Fibroblast of skin of back (primary cell): ENCODE results near the gene EPHA6.
"Not testable (repeated sequence)": the region's sequence is repeated elsewhere in the genome, so short reads cannot be mapped to it uniquely, and the experiment has no call there.

Experiments used
- DNase-seq: peaks from one replicate; pipeline ENCODE4 v3.0.0-alpha.2; 2013

Gene EPHA6

DNA sequence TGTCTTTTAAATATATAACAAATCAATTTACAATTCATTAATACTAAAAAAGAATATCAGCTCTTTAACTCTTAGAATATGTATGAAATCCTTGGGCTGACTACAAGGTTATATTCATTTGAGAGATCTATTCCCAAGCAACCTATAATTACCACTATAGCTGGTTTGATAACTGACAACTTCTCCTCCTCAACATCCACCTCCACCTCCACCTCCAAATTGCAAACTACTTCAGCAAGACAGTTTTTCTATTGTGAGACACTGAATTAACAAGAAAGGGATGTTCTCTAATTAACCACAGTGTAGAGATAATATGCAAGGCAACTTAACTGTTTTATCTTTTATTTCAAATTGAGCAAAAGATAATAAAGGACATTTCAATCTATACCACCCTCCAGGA, 665.3 kb downstream of the EPHA6 start:
- DNase-seq: no peak

DNA sequence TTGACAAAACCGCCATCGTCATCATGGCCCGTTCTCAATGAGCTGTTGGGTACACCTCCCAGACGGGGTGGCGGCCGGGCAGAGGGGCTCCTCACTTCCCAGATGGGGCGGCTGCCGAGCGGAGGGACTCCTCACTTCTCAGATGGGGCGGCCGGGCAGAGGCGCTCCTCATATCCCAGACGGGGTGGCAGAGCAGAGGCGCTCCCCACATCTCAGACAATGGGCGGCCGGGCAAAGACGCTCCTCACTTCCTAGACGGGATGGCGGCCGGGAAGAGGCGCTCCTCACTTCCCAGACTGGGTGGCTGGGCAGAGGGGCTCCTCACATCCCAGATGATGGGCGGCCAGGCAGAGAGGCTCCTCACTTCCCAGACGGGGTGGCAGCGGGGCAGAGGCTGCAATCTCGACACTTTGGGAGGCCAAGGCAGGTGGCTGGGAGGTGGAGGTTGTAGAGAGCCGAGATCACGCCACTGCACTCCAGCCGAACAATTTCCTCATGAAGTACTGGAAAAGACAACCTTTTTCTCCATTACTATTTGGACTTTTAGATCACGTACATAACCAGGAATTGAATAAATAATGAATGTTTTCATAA, 666.4 kb downstream of the EPHA6 start:
- not testable (repeated sequence) for DNase-seq

DNA sequence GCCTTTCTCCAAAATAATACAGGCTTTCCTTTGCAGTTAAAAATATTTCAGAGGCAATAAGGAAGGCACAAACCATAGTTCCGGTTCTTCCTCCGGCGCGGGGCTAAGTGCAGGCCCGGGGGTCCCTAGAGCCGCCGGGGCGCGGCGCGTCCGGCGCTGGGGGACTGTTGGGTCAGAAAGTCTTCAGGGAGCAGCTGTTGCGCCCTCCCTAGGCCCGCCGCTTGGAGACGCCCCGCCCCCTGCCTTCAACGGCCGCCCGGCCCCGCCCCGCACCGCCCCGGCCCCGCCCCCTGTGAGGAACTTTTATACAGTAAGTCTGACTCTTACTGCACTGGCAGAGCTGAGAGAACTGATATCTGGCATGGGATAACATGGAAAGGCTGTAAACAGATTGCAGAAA, 667.0 kb downstream of the EPHA6 start:
- no peak for DNase-seq

DNA sequence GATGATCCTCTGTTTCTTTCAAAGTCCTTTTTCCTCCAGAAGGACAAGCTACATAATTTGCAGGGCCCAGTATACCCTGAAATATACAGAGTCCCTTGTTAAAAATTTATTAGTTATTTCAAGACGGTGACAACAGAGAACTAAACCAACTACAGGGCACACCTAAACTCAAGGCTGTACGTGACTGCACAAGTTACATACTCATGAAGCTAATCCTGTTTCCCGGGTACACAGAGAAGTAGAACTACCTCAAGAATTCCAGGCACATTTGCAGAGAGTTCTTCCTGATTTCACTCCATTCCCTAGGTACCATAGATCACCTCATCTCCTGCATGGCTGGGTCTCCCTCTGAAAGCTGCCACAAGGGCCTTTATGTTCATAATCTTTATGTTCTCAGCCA, 670.8 kb downstream of the EPHA6 start:
- DNase-seq: no peak

DNA sequence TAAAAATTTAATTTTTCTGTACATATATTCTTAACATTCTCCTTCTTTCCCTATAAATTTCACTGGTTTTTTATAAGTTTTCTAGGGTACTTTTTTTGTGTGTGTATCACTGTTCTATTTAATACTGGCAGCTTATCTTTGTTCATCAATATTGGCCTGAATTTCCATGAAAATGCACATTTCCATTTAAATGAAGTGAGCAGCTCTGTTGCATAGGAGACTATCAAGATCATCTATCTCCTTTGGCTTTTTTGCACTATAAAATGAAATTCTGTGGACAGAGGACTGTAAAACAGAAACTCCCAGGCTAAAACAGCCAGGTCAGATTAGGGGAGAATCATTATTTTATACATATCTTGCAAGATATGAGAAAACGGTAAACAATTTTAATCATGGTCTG, 673.2 kb downstream of the EPHA6 start:
- no peak for DNase-seq

DNA sequence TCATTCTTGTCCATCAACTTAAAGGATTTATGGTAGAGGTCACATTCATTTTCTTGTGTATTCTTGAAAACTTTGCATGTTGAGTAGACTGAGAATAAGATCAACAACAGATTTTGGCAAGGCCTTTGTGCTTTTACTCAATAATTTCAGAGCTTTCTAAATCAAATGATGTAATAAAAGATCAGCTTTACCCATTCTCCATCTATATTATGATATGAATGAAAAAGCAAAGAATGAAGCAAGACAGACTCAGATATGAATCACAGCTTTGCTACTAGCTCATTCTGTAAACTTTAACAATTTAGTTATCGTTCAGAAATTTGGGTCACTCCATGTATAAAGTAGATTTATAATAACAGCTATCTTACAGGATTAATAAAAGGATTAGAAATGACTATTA, 674.3 kb downstream of the EPHA6 start:
- DNase-seq: no peak

DNA sequence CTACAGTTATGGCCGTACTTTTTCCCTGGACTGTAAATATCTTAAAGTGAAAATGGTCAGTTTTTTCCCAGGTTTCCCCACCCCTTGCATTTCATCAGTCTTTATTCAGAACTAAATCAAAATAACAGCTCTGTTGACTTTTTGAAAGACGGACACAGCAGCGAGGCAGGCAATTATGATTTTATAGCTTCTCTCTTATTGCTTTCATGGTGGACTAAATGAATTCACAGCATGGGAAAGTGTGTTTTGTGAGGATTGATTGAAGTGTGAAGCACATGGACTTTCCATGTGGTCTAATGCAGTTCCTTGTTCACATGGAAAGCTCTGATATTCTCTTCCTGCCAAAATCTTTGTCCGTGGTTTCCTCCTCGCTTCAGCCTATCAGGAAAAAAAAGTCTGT, 681.5 kb downstream of the EPHA6 start:
- DNase-seq: no peak

DNA sequence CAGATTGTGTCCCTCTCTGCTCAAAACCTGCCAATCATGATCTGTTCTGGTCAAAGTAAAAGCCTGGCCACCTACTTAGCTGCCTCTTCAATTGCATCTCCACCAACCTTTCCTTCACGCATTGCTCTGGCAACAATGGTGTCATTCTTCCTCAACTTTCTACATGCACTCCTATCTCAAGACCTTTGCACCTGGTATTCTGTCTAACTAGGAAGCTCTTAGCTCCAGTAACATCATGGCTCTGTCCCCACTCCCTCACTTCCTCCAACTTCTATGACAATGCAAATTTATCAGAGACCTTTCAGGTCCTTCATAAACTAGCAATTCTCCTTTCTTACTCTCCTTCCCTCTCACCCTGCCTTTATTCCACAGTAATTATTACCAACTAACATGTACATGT, 682.7 kb downstream of the EPHA6 start:
- no peak for DNase-seq

DNA sequence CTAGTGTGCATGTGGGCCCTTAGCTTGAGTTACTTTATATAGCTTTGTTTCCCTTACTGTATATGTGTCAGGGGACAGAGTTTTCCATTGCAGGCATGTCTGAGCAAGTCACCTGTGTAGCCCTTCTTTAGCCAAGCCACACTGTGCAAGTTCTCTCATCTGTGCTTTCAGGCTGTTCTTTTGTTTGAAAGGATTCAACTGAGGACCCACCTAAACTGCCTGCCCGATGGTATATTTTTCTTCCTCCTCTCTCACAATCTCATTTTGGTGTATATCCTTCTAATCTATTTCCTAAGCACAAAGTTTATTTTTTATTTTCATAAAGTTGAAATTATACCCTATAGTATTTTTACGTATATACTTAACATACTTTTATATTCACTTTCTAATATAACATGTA, 690.1 kb downstream of the EPHA6 start:
- no peak for DNase-seq

DNA sequence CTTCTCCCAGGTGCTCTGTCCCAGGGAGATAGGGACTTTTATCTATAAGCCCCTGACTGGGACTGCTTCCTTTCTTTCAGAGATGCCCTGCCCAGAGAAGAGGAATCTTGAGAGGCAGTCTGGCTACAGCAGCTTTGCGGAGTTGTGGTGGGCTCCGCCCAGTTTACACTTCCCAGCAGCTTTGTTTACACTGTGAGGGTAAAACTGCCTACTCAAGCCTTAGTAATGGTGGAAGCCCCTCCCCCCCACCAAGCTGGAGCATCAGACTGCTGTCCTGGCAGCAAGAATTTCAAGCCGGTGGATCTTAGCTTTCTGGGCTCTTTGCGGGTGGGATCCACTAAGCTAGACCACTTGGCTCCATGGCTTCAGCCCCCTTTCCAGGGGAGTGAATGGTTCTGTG, 696.4 kb downstream of the EPHA6 start:
- DNase-seq: no peak

DNA sequence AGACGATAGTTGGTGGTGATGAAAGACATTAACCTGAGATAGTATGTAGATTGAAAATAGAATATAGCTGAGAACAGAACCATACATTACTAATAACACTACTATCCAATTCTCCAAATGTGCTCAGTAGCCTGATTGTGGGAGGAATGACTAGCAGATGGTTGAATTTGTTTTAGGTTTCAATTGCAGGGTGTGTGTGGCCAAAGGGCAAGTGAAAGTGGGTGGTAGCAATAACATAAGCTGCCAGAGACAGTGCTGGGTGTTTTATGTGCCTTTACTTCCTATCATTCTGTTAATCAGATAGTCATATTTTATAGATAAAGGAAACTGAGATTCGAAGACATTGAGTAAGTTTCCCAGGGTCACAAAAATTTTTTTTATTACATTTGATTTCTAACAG, 700.7 kb downstream of the EPHA6 start:
- no peak for DNase-seq

DNA sequence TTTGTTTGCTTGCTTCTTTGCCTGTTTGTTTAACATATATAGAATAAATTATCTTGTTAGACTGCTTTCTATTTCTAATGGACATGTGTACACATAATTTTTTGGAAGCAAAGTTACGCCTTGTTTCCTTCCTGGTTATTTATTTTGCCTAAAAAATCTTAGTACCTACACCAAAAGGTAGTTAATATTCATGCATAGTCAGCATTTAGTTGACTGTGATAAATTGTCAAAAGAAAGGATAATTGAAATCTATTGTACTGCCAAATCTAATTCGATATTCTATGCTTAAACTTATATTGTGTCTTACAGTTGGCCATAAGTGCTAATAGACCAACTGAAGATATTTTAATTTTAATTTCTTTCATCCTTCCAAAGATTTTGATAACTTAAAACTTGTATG, 716.3 kb downstream of the EPHA6 start:
- no peak for DNase-seq

DNA sequence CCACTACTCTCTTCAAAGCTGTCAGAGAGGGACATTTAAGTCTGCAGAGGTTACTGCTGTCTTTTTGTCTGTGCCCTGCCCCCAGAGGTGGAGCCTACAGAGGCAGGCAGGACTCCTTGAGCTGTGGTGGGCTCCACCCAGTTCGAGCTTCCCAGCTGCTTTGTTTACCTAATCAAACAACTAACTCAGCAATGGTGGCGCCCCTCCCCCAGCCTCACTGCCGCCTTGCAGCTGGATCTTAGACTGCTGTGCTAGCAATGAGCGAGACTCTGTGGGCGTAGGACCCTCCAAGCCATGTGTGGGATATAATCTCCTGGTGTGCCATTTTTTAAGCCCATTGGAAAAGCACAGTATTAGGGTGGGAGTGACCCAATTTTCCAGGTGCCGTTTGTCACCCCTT, 733.2 kb downstream of the EPHA6 start:
- DNase-seq: not testable (repeated sequence)

DNA sequence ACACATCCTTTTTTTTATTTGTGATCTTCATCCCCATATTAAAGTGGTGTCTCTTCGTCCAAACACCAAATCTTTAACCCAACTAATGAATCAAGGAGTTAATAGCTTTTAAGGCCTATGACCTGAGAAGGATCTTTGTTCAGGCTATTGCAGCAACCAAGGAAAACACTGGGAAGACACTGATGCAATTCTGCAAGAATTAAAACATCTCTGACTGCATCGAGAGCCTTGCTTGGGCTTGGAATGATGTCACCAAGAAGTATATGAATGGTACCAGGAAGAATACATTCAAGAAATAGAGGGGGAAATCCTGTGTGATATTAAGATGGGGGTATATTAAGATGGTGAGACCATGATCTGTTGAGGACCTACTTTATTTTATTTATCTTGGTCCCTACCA, 736.0 kb downstream of the EPHA6 start:
- DNase-seq: no peak

DNA sequence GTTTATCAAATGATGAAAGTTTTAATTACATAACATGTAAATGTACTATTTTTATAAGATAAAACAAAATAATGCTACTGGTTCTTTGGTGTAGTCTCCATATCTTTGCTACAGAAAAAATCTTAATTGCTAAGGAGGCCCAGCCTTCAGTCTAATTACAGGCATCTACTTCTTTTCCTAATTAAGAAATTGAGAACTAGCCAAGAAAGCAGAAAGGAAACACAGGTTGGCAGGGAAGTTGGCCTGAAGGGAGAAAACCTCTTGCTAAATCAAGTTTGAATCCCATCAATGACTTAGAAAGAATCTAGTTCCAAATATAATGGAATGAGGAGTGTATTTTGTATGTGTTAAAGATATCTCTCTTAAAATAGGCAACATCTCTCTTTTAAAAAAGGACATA, 737.8 kb downstream of the EPHA6 start:
- no peak for DNase-seq

DNA sequence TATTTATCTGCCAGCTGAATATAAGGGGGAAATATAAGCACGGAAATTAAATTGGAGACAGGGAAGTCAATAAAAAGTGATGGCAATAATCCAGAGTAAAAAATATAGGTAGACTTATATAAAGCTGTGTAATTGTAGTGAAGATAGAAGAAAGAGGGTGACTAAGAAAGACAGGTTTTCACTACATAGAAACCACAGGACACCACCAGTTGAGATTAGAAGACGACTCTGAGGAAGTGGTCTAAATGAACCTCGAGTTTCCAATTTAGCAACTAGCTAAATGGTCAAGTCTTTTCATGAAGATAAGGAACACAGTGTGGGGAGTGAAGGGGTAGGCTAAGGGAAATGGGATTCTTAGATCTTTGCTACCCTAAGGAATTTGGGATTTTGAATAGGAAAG, 761.3 kb downstream of the EPHA6 start:
- no peak for DNase-seq

DNA sequence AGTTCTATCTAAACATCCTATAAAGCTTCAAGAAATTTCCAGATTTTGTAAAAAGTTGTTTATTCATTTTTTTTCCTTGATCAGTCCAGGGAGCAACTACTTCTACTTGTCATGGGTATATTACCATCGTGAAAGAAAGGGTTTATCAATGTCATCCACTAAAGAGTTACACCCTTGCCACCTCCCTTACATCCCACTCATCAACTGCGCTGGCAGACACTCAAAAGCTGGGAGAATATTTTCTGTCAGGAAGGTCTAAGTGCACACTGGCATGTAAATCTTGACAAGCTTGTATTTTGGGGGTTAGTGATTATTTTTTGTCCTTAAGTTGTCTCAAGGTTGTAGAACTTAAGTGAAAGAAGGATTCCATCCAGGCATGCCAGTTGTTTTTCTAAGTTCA, 761.8 kb downstream of the EPHA6 start:
- no peak for DNase-seq

DNA sequence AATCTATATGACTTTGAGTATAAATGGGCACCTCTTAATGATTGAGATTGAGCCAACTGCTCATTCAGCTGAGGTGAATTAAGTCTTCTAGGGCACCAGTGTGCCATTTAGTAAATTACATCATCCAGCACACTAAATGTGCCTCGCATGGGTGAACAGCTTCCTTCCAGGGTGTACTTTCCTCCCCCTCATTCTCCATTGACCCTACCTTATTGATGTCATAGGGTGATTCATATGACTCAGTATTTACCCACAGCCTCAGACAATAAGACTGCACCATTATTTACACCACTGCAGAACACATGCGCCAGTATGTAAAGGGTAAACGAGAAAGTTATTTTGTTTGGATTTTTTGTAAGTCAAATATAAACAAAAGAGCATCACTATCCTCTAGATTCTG, 765.0 kb downstream of the EPHA6 start:
- no peak for DNase-seq

DNA sequence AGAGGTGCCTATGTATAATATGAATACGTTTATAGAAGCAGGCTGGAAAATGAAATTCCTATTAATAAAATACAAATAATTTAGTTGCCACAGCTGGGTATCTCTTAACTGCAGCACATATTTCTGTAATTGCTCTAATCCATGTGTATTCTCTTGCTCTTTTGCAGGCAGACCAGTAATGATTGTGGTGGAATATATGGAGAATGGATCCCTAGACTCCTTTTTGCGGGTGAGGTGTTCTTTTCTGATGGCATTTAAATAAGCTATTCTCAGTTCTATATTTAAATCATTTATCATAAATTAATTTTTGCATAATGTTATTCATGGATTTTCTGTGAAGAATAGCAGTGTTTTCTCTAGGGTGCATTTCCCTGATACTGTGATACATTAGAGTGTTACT, 796.2 kb downstream of the EPHA6 start:
- no peak for DNase-seq

DNA sequence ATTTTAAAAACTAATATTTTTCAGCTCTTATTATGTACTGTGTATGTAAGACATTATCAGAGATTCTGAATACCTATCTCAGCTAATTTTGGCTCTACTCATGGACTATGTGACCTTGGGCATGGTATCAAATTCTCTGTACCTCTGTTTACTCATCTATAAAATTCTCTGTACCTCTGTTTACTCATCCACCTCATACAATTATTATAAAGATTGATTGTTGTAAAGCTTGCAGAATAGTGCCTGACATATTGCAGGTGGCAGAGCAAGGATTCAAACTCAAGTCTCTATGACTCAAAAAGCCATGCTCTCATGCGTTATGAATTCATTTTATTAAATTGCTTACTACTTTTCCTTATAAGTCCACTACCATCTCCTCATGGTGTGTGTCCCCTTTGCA, 798.2 kb downstream of the EPHA6 start:
- no peak for DNase-seq

DNA sequence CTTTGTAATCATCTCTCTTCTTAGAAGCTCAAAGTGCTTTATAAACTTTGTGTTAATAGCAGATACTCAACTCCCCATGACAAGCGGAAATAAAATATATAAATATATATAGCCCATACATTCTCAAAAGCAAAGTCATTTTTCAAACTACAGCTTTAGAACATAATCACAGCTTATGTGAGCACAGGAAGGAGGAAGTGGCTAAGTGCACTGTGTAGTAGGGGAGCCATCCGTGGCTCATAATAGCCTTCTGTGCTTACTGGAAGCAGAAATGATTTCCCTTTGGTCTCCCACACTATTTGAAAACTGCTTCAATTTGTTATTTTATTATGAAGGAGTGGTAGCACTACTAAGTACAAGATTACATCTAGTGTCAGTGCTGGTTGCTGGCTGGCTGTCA, 798.7 kb downstream of the EPHA6 start:
- no peak for DNase-seq

DNA sequence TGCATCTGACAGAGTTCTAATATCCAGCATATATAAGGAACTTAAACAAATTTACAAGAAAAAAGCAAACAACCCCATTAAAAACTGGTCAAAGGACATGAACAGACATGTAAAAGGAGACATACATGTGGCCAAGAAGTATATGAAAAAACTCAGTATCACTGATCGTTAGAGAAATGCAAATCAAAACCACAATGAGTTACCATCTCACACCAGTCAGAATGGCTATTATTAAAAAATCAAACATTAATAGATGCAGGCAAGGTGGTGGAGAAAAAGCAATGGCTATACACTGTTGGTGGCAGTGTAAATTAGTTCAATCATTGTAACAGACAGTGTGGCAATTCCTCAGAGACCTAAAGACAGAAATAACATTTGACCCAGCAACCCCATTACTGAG, 806.1 kb downstream of the EPHA6 start:
- DNase-seq: not testable (repeated sequence)

DNA sequence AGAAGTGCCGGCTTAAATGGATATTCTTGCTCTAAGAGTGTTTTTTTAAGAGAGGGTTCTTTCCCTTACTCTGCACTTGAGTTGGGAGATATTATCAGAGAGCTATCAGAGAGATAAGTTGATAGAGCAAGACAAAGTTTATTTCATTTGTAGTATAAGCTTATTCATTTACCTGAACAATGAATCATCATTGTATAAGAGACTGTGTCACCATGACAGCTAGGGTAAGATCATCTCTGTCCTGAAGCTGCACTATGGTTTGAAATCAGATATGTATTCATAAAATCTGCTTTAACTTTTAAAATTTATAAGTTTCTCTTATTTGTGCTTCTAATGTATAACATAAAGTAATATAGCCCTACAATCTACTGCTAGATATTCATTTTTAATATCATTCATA, 822.1 kb downstream of the EPHA6 start:
- DNase-seq: no peak

DNA sequence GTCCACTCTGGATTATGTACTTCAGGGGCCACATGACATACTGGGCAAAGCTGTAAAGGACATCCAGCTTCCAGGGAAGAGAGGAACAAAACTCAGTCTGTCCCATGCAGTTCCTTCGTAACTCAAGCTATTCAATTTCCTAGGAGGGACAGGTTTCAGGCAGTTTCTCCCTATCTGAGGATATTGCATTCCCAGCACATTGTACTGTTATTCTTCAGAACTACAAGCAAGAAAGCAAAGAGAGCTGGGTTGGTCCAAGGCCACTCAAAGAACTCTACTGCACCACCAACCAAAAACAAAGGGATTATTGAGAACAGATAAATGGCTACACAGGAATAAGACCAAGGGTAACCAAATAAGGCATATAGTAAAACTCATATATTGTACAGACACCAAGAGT, 832.5 kb downstream of the EPHA6 start:
- DNase-seq: no peak

DNA sequence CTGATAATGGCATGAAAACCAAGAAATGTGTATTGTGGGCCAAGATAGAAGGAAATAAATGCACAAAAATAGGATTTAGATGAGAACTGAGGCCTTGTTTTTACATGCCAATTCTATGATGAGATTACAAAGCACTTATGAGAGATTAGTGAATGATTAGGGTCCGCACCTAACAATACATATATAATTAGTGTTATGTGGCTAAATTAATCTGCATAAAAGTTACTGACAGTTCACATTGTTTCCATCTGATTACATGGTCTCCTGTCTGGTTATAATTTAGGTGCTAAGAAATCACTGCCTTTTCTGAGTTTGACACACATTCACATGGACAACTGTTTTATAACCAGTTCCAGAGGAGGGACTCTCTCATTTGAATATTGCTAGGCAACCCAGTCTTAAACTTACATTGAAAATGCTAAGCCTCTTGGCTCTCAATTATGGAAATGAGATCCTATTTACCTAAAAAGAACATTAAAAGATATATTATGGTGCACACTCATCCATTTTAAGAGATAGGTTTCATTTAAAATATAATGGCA, 833.1 kb downstream of the EPHA6 start:
- DNase-seq: no peak
